Measurements from ENCODE around the gene ERCC6L2.

The ERCC6L2 gene

GRCh38 chr9:95912773-95913172 is 37.3 kb downstream of the ERCC6L2 start:
- no peak overlapping the region for H3K4me3 ChIP-seq
- H3K27ac ChIP-seq, result no peak overlapping the region

- H3K4me3 ChIP-seq, result no peak overlapping the region
- no peak overlapping the region for H3K27ac ChIP-seq
Measured at GRCh38 chr9:95920017-95920416, 44.5 kb downstream of the ERCC6L2 start.

GRCh38 chr9:95923794-95924193 is 48.3 kb downstream of the ERCC6L2 start:
- Histone ChIP-seq H3K27ac (no peak overlapping the region), H3K4me3 (no peak overlapping the region)

GRCh38 chr9:95924987-95925386 is 49.5 kb downstream of the ERCC6L2 start:
- Histone ChIP-seq H3K4me3 (no peak overlapping the region), H3K27ac (no peak overlapping the region)

- no peak overlapping the region for H3K4me3 ChIP-seq
- no peak overlapping the region for H3K27ac ChIP-seq
Measured at GRCh38 chr9:95927271-95928004, 51.9 kb downstream of the ERCC6L2 start.

- H3K27ac ChIP-seq, result no peak overlapping the region
- H3K4me3 ChIP-seq, result no peak overlapping the region
Measured at GRCh38 chr9:95930277-95930676, 54.8 kb downstream of the ERCC6L2 start.

- no peak overlapping the region for H3K4me3 ChIP-seq
- H3K27ac ChIP-seq, result no peak overlapping the region
Measured at GRCh38 chr9:95935861-95936578, 60.5 kb downstream of the ERCC6L2 start.

GRCh38 chr9:95936579-95937075 is 61.1 kb downstream of the ERCC6L2 start:
- no peak overlapping the region for H3K4me3 ChIP-seq

GRCh38 chr9:95937131-95937530 is 61.6 kb downstream of the ERCC6L2 start:
- H3K4me3 ChIP-seq, result no peak overlapping the region
- no peak overlapping the region for H3K27ac ChIP-seq

More at GRCh38 chr9:95936579-95937075, 61.1 kb downstream of the ERCC6L2 start:
- H3K27ac ChIP-seq, result no peak overlapping the region

GRCh38 chr9:95938724-95939123 is 63.2 kb downstream of the ERCC6L2 start:
- Histone ChIP-seq H3K4me3 (no peak overlapping the region), H3K27ac (no peak overlapping the region)

- H3K27ac ChIP-seq, result no peak overlapping the region
- no peak overlapping the region for H3K4me3 ChIP-seq
Measured at GRCh38 chr9:95939472-95939871, 64.0 kb downstream of the ERCC6L2 start.

GRCh38 chr9:95940265-95940664 is 64.8 kb downstream of the ERCC6L2 start:
- Histone ChIP-seq H3K27ac (no peak overlapping the region), H3K4me3 (no peak overlapping the region)

GRCh38 chr9:95942016-95942415 is 66.5 kb downstream of the ERCC6L2 start:
- Histone ChIP-seq H3K27ac (no peak overlapping the region), H3K4me3 (no peak overlapping the region)

- H3K4me3 ChIP-seq, result no peak overlapping the region
- H3K27ac ChIP-seq, result no peak overlapping the region
Measured at GRCh38 chr9:95947118-95947517, 71.6 kb downstream of the ERCC6L2 start.

GRCh38 chr9:95952471-95952870 is 77.0 kb downstream of the ERCC6L2 start:
- Histone ChIP-seq H3K4me3 (no peak overlapping the region), H3K27ac (no peak overlapping the region)

GRCh38 chr9:95953986-95954385 is 78.5 kb downstream of the ERCC6L2 start:
- H3K4me3 ChIP-seq, result no peak overlapping the region
- H3K27ac ChIP-seq, result no peak overlapping the region

GRCh38 chr9:95954940-95955339 is 79.4 kb downstream of the ERCC6L2 start:
- Histone ChIP-seq H3K4me3 (no peak overlapping the region), H3K27ac (no peak overlapping the region)

- H3K27ac ChIP-seq, result no peak overlapping the region
- H3K4me3 ChIP-seq, result no peak overlapping the region
Measured at GRCh38 chr9:95962936-95963335, 87.4 kb downstream of the ERCC6L2 start.

GRCh38 chr9:95963659-95964058 is 88.2 kb downstream of the ERCC6L2 start:
- no peak overlapping the region for H3K27ac ChIP-seq
- no peak overlapping the region for H3K4me3 ChIP-seq

- no peak overlapping the region for H3K4me3 ChIP-seq
- no peak overlapping the region for H3K27ac ChIP-seq
Measured at GRCh38 chr9:95966306-95966705, 90.8 kb downstream of the ERCC6L2 start.

GRCh38 chr9:95970317-95970716 is 94.8 kb downstream of the ERCC6L2 start:
- no peak overlapping the region for H3K27ac ChIP-seq
- no peak overlapping the region for H3K4me3 ChIP-seq
